NB4 (cell line): ENCODE results near the gene SARS1.

Experiments used
- DNase-seq: peaks from one replicate; pipeline ENCODE4 v3.0.0; 2010; ENCODE audit warnings: low read depth
- H3K4me3 ChIP-seq: one replicate; pipeline ENCODE4 v1.5.1; 2011; ENCODE audit warnings: mild to moderate bottlenecking, low read depth, low read length, moderate library complexity
- MYC ChIP-seq: IDR thresholded peaks from 2 replicates; pipeline ENCODE4 v1.6.1; 2011; ENCODE audit warnings: low read depth, low read length
- POLR2A ChIP-seq: IDR thresholded peaks from 2 replicates; pipeline ENCODE4 v1.6.1; 2011; ENCODE audit warnings: mild to moderate bottlenecking; ENCODE audit not compliant: insufficient read length; ENCODE audit errors: extremely low read depth
- TF ChIP-seq, protein P1 (sequence below): IDR thresholded peaks from one replicate; pipeline ENCODE4 v1.5.1; 2012; ENCODE audit warnings: low read depth, low read length
- TF ChIP-seq, protein P2 (sequence below): IDR thresholded peaks from 2 replicates; pipeline ENCODE4 v1.6.1; 2011; ENCODE audit warnings: low read depth, low read length

Gene SARS1

DNA sequence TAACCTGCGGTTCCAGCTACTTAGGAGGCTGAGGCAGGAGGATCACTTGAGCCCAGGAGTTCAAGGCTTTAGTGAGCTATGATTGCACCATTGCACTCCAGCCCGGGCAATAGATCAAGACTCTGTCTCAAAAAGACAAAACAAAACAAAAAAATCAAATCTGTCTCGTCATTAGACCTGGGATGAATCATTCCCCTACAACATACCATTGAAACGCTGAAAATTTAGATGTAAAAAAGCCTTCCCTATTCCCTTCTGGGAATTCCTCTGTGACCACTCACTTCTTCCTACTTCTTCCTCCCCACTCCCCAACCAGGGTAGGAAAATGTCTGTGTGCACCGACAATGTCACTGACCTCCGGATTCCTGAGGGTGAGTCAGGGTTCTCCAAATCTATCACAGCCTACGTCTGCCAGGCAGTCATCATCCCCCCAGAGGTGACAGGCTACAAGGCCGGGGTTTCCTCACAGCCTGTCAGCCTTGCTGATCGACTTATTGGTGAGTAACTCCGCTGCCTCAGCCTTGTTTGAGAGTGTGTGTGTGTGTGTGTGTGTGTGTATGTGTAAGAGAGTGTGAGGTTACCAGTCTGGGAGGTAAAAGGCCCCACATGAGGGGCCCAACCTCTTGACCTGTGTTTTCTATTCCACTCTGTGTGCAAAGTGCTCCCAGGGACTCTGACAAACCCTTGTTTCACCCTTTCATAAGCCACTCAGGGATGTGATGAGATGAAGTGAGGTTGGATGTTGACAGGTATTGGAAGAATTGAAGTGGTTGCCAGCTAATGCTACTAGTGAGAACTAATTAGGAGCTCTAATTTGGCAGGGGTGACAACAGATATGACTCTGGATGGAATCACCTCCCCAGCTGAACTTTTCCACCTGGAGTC, 16.3 kb upstream of the SARS1 start:
- DNase-seq = no peak
- H3K4me3 ChIP-seq = no peak overlapping the region
- TF ChIP-seq POLR2A (no peak), MYC (no peak)
- TF ChIP-seq, protein P1, sequence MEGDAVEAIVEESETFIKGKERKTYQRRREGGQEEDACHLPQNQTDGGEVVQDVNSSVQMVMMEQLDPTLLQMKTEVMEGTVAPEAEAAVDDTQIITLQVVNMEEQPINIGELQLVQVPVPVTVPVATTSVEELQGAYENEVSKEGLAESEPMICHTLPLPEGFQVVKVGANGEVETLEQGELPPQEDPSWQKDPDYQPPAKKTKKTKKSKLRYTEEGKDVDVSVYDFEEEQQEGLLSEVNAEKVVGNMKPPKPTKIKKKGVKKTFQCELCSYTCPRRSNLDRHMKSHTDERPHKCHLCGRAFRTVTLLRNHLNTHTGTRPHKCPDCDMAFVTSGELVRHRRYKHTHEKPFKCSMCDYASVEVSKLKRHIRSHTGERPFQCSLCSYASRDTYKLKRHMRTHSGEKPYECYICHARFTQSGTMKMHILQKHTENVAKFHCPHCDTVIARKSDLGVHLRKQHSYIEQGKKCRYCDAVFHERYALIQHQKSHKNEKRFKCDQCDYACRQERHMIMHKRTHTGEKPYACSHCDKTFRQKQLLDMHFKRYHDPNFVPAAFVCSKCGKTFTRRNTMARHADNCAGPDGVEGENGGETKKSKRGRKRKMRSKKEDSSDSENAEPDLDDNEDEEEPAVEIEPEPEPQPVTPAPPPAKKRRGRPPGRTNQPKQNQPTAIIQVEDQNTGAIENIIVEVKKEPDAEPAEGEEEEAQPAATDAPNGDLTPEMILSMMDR = no peak
- TF ChIP-seq, protein P2, sequence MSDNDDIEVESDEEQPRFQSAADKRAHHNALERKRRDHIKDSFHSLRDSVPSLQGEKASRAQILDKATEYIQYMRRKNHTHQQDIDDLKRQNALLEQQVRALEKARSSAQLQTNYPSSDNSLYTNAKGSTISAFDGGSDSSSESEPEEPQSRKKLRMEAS = no peak

DNA sequence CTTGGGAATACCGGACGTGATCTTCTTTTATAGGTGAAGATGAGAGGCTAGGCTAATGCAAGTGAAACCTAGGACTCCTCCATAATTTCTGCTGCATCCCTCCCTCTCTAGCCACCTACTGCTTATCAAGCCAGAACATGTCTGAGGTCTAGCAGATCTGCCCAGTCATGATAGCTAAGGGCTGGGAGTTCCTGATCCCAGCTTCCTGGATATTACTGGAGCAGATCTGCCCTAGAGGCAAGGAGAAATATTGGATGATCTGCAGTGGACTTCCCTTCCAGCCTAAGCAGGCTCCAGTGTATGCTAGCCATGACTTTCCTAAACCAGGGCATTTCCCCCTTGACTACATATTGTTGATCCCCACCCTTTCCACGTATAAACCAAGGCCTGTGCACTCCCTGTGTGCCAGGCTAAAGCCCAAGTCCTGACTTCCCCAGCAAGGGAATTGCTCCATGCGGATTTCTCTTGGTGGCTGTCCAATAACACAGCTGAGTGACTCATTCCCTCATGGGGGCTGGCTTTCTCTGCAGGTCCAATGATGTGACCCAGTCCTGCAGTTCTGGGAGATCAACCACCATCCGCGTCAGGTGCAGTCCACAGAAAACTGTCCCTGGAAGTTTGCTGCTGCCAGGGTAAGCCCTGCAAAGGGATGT, 15.5 kb upstream of the SARS1 start:
- no peak for DNase-seq
- TF ChIP-seq, protein P1 = no peak
- TF ChIP-seq MYC (no peak), POLR2A (no peak)
- TF ChIP-seq, protein P2 = no peak
- H3K4me3 ChIP-seq = no peak overlapping the region

DNA sequence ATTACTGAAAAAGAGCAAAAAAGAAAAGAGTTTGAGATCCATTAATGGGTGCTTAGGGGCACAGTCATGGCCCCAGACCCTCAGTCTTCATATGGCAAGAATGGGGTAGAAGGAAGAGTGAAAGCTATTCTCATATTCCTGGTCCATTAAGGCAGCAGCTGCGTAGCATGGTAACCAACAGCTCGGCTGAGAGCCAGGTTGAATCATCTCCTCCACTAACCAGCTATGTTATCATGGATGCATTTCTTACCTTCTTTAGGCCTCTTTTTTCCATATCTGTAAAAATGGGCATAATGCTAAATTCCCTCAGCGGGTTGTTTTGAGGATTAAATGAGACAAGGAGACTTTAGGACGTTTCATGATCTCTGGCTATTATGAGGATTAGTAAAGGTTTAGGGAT, 15.0 kb upstream of the SARS1 start:
- TF ChIP-seq, protein P2 = no peak
- TF ChIP-seq POLR2A (no peak), MYC (no peak)
- TF ChIP-seq, protein P1 = no peak
- DNase-seq = no peak
- no peak overlapping the region for H3K4me3 ChIP-seq

DNA sequence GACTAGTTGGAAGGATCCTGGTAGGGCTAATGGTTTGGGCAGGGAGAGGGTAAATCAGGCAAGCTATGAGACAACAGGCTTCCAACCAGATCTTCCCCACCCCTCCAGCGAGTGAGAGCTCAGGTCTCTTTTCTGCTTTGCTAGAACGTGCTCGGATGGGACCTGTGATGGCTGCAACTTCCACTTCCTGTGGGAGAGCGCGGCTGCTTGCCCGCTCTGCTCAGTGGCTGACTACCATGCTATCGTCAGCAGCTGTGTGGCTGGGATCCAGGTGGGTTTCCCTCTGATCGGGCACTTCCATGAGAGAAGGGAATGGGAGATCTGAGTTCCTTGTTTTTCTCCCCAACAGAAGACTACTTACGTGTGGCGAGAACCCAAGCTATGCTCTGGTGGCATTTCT, 14.0 kb upstream of the SARS1 start:
- no peak for DNase-seq
- H3K4me3 ChIP-seq = no peak overlapping the region
- TF ChIP-seq, protein P1 = no peak
- TF ChIP-seq MYC = no peak
- TF ChIP-seq, protein P2 = no peak

DNA sequence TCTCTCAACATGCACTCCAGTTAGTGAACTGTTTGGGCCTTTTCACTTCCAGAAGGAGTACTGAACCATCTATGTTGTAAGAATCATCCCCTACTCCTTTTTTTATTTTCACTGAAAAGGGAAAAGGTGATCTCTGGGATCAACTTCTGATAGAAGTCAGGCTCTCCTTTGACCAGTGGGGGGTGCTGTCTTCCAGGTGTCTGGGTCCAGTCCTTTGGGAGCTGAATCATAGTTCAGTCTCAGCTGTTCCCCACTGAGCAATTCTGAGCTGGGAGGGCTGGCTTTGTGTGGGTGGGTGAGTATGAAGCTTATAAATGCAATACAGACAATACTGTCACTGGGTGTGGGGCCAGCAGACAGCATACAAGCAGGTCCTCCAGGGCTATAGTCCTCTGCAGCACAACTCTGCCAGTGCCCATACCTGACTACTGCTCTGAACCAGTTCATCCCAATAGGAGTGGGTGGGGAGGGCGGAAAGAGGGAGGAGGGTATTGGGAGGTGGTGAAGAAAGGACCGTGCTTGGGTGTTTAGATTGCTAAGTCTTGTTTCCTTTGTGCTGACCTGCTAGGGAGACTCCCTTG, 12.5 kb upstream of the SARS1 start:
- DNase-seq = peak; percentile 81
- TF ChIP-seq, protein P1 = peak; percentile 76
- TF ChIP-seq POLR2A = no peak
- TF ChIP-seq MYC = no peak
- H3K4me3 ChIP-seq = no peak overlapping the region
